Measurements from ENCODE around the gene MAP7.
"Not testable (repeated sequence)": the region's sequence is repeated elsewhere in the genome, so short reads cannot be mapped to it uniquely, and the experiment has no call there.

MAP7 gene

GRCh38 chr6:136592930-136593673 is 42.9 kb upstream of the MAP7 start:
- no peak for TF ChIP-seq CTCF (IDR thresholded peaks at IDR 0.05; ENCODE audit: low read depth, low read length)
- TF ChIP-seq POLR2A (IDR thresholded peaks at IDR 0.05; ENCODE audit: extremely low read depth, insufficient read length): no peak
- TF ChIP-seq, protein P1, sequence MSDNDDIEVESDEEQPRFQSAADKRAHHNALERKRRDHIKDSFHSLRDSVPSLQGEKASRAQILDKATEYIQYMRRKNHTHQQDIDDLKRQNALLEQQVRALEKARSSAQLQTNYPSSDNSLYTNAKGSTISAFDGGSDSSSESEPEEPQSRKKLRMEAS (IDR thresholded peaks at IDR 0.05; ENCODE audit: low read depth, low read length): no peak
- TF ChIP-seq MYC (IDR thresholded peaks at IDR 0.05; ENCODE audit: low read depth, low read length): no peak
- H3K4me3 ChIP-seq (ENCODE audit: low read depth, low read length): no peak overlapping the region
- DNase-seq (ENCODE audit: low read depth): peak; percentile 33

DNA sequence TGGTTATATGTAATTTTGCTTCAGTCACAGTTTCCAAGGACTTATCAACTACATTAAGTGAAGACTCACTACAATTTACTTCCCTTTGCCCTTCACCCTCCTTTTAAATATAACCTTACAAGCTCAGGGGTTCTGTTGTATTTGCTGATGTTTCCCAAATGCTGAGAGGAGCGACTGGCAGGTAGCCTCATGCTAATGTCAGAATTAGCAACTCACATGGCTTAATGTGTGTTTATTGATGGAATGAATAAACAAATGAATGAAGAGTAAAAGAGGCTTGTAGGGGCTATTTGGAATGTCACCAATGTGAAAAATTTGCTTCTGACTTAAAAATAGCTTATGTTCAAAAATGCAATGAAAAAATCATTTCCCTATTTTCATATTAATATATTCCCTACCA is 41.4 kb upstream of the MAP7 start:
- TF ChIP-seq POLR2A (IDR thresholded peaks at IDR 0.05; ENCODE audit: extremely low read depth, insufficient read length) (no peak), MYC (IDR thresholded peaks at IDR 0.05; ENCODE audit: low read depth, low read length) (no peak), CTCF (IDR thresholded peaks at IDR 0.05; ENCODE audit: low read depth, low read length) (no peak)
- TF ChIP-seq, protein P1 (IDR thresholded peaks at IDR 0.05; ENCODE audit: low read depth, low read length): no peak
- DNase-seq (ENCODE audit: low read depth): no peak
- no peak overlapping the region for H3K4me3 ChIP-seq (ENCODE audit: low read depth, low read length)

- DNase-seq (ENCODE audit: low read depth); H3K4me3 ChIP-seq (ENCODE audit: low read depth, low read length): not testable (repeated sequence)
Observed at GRCh38 chr6:136590846-136591245, 40.6 kb upstream of the MAP7 start.

- H3K4me3 ChIP-seq (ENCODE audit: low read depth, low read length): no peak overlapping the region
- no peak for DNase-seq (ENCODE audit: low read depth)
- no peak for TF ChIP-seq POLR2A (IDR thresholded peaks at IDR 0.05; ENCODE audit: extremely low read depth, insufficient read length)
- TF ChIP-seq MYC (IDR thresholded peaks at IDR 0.05; ENCODE audit: low read depth, low read length): no peak
- no peak for TF ChIP-seq CTCF (IDR thresholded peaks at IDR 0.05; ENCODE audit: low read depth, low read length)
- TF ChIP-seq, protein P1 (IDR thresholded peaks at IDR 0.05; ENCODE audit: low read depth, low read length): no peak
Observed at GRCh38 chr6:136587527-136587926, 37.3 kb upstream of the MAP7 start.

- H3K4me3 ChIP-seq (ENCODE audit: low read depth, low read length): no peak overlapping the region
- TF ChIP-seq, protein P1 (IDR thresholded peaks at IDR 0.05; ENCODE audit: low read depth, low read length): no peak
- TF ChIP-seq CTCF (IDR thresholded peaks at IDR 0.05; ENCODE audit: low read depth, low read length): no peak
- no peak for TF ChIP-seq MYC (IDR thresholded peaks at IDR 0.05; ENCODE audit: low read depth, low read length)
- no peak for TF ChIP-seq POLR2A (IDR thresholded peaks at IDR 0.05; ENCODE audit: extremely low read depth, insufficient read length)
- DNase-seq (ENCODE audit: low read depth): no peak
Observed at GRCh38 chr6:136586295-136586694, 36.1 kb upstream of the MAP7 start.

GRCh38 chr6:136585523-136585922 is 35.3 kb upstream of the MAP7 start:
- H3K4me3 ChIP-seq (ENCODE audit: low read depth, low read length); DNase-seq (ENCODE audit: low read depth): not testable (repeated sequence)

DNA sequence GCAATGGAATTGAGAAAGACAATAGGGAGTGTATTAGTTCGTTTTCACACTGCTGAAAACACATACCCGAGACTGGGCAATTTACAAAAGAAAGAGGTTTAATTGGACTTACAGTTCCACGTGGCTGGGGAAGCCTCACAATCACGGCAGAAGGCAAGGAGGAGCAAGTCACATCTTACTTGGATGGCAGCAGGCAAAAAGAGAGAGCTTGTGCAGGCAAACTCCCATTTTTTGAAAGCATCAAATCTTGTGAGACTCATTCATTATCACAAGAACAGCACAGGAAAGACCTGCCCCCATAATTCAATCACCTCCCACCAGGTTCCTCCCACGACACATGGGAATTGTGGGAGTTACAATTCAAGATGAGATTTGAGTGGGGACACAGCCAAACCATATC is 34.1 kb upstream of the MAP7 start:
- not testable (repeated sequence) for DNase-seq (ENCODE audit: low read depth); H3K4me3 ChIP-seq (ENCODE audit: low read depth, low read length)

All from NB4 (cell line).